ENCODE results near the gene NAPB. TPM values are rescaled to one million over a fixed set of nuclear protein-coding genes. Genes with fewer than 3 reads are reported as not detected.

NAPB gene
- total and polyA plus RNA-seq, 10 of the 15 experiments (the other 5 are each of a cell fraction or from before 2014, with no cell fraction given), result 2.1 to 15.9 (median 7.2) TPM

GRCh38 chr20:23456409-23456808 lies 35.1 kb upstream of the NAPB start:
- intact Hi-C loops (cut with micrococcal nuclease; ENCODE audit: unreplicated experiment), result no loop called here
- ChIA-PET SMC1A (ENCODE audit: uncharacterized antibody, unreplicated experiment) (no interaction called here), POLR2A (no interaction called here), CTCF (no interaction called here), RAD21 (ENCODE audit: unreplicated experiment) (no interaction called here)
- H3K27me3 ChIP-seq (replicated peaks in 1 of 2; ENCODE audit: control insufficient read depth in 2 of 2, insufficient read depth in 2 of 2, low read length in 1 of 2), result peaks cover 2% of the 10 kb centered on the region in 2 experiments; a peak in 1 of 4 replicates
- H3K79me2 ChIP-seq (ENCODE audit: control insufficient read depth, insufficient read depth, low read length), result no peaks in the 10 kb centered on the region
- 13% methylated on average over 3 of the region's 3 CpGs for WGBS (ENCODE audit: insufficient coverage, insufficient replicate concordance, low lambda C conversion rate, missing lambda C conversion rate)
- no peak overlapping the region for H2AFZ ChIP-seq (ENCODE audit: control insufficient read depth, low read depth, low read length)
- H3K9me3 ChIP-seq (replicated peaks; ENCODE audit: control insufficient read depth, insufficient read depth, low read length), result no peaks in the 10 kb centered on the region
- DNase-seq (ENCODE audit: low read depth, low spot score), result no peak
- no peak for FAIRE-seq
- H3K27ac ChIP-seq (ENCODE audit: control insufficient read depth, insufficient read depth), result no peak overlapping the region
- no TSS peak for BruUV-seq (replicated peaks)
- no peak overlapping the region for H3K4me2 ChIP-seq (ENCODE audit: control insufficient read depth, insufficient read depth)
- no peak overlapping the region for H3K4me3 ChIP-seq
- H4K20me1 ChIP-seq (ENCODE audit: control insufficient read depth, insufficient read depth), result no peaks in the 10 kb centered on the region
- no peaks in the 10 kb centered on the region for H3K36me3 ChIP-seq (ENCODE audit: control insufficient read depth in 2 of 2, insufficient read depth in 2 of 2, low read length in 1 of 2)
- H3K4me1 ChIP-seq (ENCODE audit: control insufficient read depth, insufficient read depth, low read length), result no peaks in the 10 kb centered on the region
- ATAC-seq, result no peak
- in situ Hi-C loops (cut with MboI), result no loop called here
- no peak overlapping the region for H3K9ac ChIP-seq (ENCODE audit: control insufficient read depth, insufficient read depth, low read length)
- TF ChIP-seq ZBTB33 (IDR thresholded peaks at IDR 0.05), result no peak
- no peak for TF ChIP-seq SMC3 (IDR thresholded peaks at IDR 0.05; ENCODE audit: borderline replicate concordance, low read length)
- no peak for TF ChIP-seq PAX8 (IDR thresholded peaks at IDR 0.05)
- no peak for TF ChIP-seq BCL3 (IDR thresholded peaks at IDR 0.05; ENCODE audit: borderline replicate concordance, insufficient read depth, low read depth, low read length, poor library complexity, severe bottlenecking)
- no peak for TF ChIP-seq ETV6 (conservative IDR thresholded peaks at IDR 0.05 in 1 of 2, IDR thresholded peaks at IDR 0.05 in 1 of 2; ENCODE audit: borderline replicate concordance in 1 of 2, low read depth in 1 of 2)
- no peak for TF ChIP-seq NFYB (IDR thresholded peaks at IDR 0.05; ENCODE audit: insufficient read depth, low read depth, low read length)
- TF ChIP-seq MYB (IDR thresholded peaks at IDR 0.05; ENCODE audit: borderline replicate concordance, low read depth, low read length), result no peak
- no peak for TF ChIP-seq BCL11A (IDR thresholded peaks at IDR 0.05; ENCODE audit: low read depth, low read length)
- no peak for TF ChIP-seq SMAD1 (IDR thresholded peaks at IDR 0.05; ENCODE audit: low read depth, partially characterized antibody)
- no peak for TF ChIP-seq ZBTB40 (IDR thresholded peaks at IDR 0.05; ENCODE audit: borderline replicate concordance)
- no peak for TF ChIP-seq ZNF274 (IDR thresholded peaks at IDR 0.05; ENCODE audit: insufficient read depth, insufficient read length)
- TF ChIP-seq TCF12 (IDR thresholded peaks at IDR 0.05; ENCODE audit: low read depth, low read length), result no peak
- TF ChIP-seq LARP7 (IDR thresholded peaks at IDR 0.05), result no peak
- TF ChIP-seq HCFC1 (IDR thresholded peaks at IDR 0.05; ENCODE audit: low read length), result no peak
- no peak for TF ChIP-seq IRF5 (IDR thresholded peaks at IDR 0.05; ENCODE audit: borderline replicate concordance)
- TF ChIP-seq ZNF217 (IDR thresholded peaks at IDR 0.05), result no peak
- TF ChIP-seq CBX5 (IDR thresholded peaks at IDR 0.05; ENCODE audit: low read depth), result no peak
- TF ChIP-seq SREBF1 (IDR thresholded peaks at IDR 0.05; ENCODE audit: low read length), result no peak

Data from GM12878 (cell line).